HepG2 (cell line): ENCODE data around the gene SLC39A3. TPM values are rescaled to one million over a fixed set of nuclear protein-coding genes. Genes with fewer than 3 reads are reported as not detected.

Experiments used
- CREB1 ChIP-seq, 2 experiments: fragments of 450-650 bp in 1 of 2; IDR thresholded peaks; 2 replicates each; pipeline ENCODE4 v1.6.1; 2016 to 2017; ENCODE audit warnings: control low read depth in 1 of 2, mild to moderate bottlenecking in 1 of 2, missing compliant biosample characterization in 1 of 2, missing genetic modification characterization in 1 of 2
- ELF3 ChIP-seq: IDR thresholded peaks from 2 replicates; pipeline ENCODE4 v1.6.1; 2016; ENCODE audit warnings: missing genetic modification reagents, missing compliant biosample characterization
- FOSL2 ChIP-seq: sonication (generic); formaldehyde crosslinking; IDR thresholded peaks from 2 replicates; pipeline ENCODE4 v1.4.0; 2020; ENCODE audit warnings: missing genetic modification reagents
- FOXJ3 ChIP-seq: sonication (generic); formaldehyde crosslinking; IDR thresholded peaks from 2 replicates; pipeline ENCODE4 v1.4.0; 2020; ENCODE audit warnings: missing genetic modification reagents, mild to moderate bottlenecking, borderline replicate concordance
- FOXO1 ChIP-seq: sonication (generic); formaldehyde crosslinking; IDR thresholded peaks from 2 replicates; pipeline ENCODE4 v1.4.0; 2020; ENCODE audit warnings: missing genetic modification reagents
- GPBP1L1 ChIP-seq: sonication (generic); formaldehyde crosslinking; IDR thresholded peaks from 2 replicates; pipeline ENCODE4 v1.5.0; 2020; ENCODE audit warnings: mild to moderate bottlenecking, missing genetic modification reagents
- HOXA9 ChIP-seq: sonication (generic); formaldehyde crosslinking; IDR thresholded peaks from 2 replicates; pipeline ENCODE4 v1.8.1; 2022; ENCODE audit warnings: missing genetic modification reagents, mild to moderate bottlenecking, moderate library complexity, borderline replicate concordance
- JUND ChIP-seq: sonication (generic); formaldehyde crosslinking; IDR thresholded peaks from 2 replicates; pipeline ENCODE4 v1.8.0; 2022; ENCODE audit warnings: mild to moderate bottlenecking, missing genetic modification reagents
- KDM2A ChIP-seq: sonication (generic); formaldehyde crosslinking; IDR thresholded peaks from 2 replicates; pipeline ENCODE4 v1.4.0; 2020; ENCODE audit warnings: low read depth, missing genetic modification reagents, borderline replicate concordance
- MAF1 ChIP-seq: sonication (generic); formaldehyde crosslinking; IDR thresholded peaks from 2 replicates; pipeline ENCODE4 v1.5.0; 2020; ENCODE audit warnings: missing genetic modification reagents, borderline replicate concordance
- NFKB2 ChIP-seq: sonication (generic); formaldehyde crosslinking; IDR thresholded peaks from 2 replicates; pipeline ENCODE4 v1.4.0; 2020; ENCODE audit warnings: missing genetic modification reagents, borderline replicate concordance
- RBM39 ChIP-seq: fragments of 200-400 bp; formaldehyde crosslinking; IDR thresholded peaks from one replicate; pipeline ENCODE4 v1.6.1; 2018; ENCODE audit warnings: antibody characterized with exemption, mild to moderate bottlenecking, low read depth, low read length; ENCODE audit not compliant: poor library complexity, severe bottlenecking
- RFX5 ChIP-seq: IDR thresholded peaks from 2 replicates; pipeline ENCODE4 v1.6.1; 2011; ENCODE audit warnings: low read depth, low read length, improper control_type of control experiment
- SMYD3 ChIP-seq: sonication (generic); formaldehyde crosslinking; IDR thresholded peaks from 2 replicates; pipeline ENCODE4 v1.8.1; 2023; ENCODE audit warnings: mild to moderate bottlenecking, missing genetic modification reagents
- ZBTB7A ChIP-seq: sonication (generic); formaldehyde crosslinking; IDR thresholded peaks from 2 replicates; pipeline ENCODE4 v1.8.0; 2022; ENCODE audit warnings: mild to moderate bottlenecking, missing genetic modification reagents
- ZFP36L2 ChIP-seq: sonication (generic); formaldehyde crosslinking; IDR thresholded peaks from 2 replicates; pipeline ENCODE4 v1.4.0; 2020; ENCODE audit warnings: missing genetic modification reagents
- ZFP82 ChIP-seq: sonication (generic); formaldehyde crosslinking; IDR thresholded peaks from 2 replicates; pipeline ENCODE4 v1.5.1; 2020; ENCODE audit warnings: mild to moderate bottlenecking, missing genetic modification reagents, borderline replicate concordance
- ZMYM2 ChIP-seq: sonication (generic); formaldehyde crosslinking; IDR thresholded peaks from 2 replicates; pipeline ENCODE4 v1.8.0; 2022; ENCODE audit warnings: mild to moderate bottlenecking, missing genetic modification reagents
- ZMYM3 ChIP-seq: sonication (generic); formaldehyde crosslinking; IDR thresholded peaks from 2 replicates; pipeline ENCODE4 v1.5.1; 2020; ENCODE audit warnings: mild to moderate bottlenecking, missing genetic modification reagents
- ZNF256 ChIP-seq: sonication (generic); formaldehyde crosslinking; conservative IDR thresholded peaks from 2 replicates; pipeline ENCODE4 v1.4.0; 2020; ENCODE audit warnings: missing genetic modification reagents
- ZNF264 ChIP-seq: sonication (generic); formaldehyde crosslinking; IDR thresholded peaks from 2 replicates; pipeline ENCODE4 v1.4.0; 2020; ENCODE audit warnings: missing genetic modification reagents
- ZSCAN22 ChIP-seq: sonication (generic); formaldehyde crosslinking; IDR thresholded peaks from 2 replicates; pipeline ENCODE4 v1.4.0; 2020; ENCODE audit warnings: mild to moderate bottlenecking, missing genetic modification reagents
- ZSCAN5A ChIP-seq: sonication (generic); formaldehyde crosslinking; IDR thresholded peaks from 2 replicates; pipeline ENCODE4 v1.8.0; 2022; ENCODE audit warnings: mild to moderate bottlenecking, missing genetic modification reagents, borderline replicate concordance
- polyA plus RNA-seq, 8 experiments: library from polyadenylated mRNA; depleted of rRNA in 3 of 8; stranded (reverse) in 7 of 8; unstranded in 1 of 8; fragments of >200 nt; fragmentation: Illumina TruSeq in 4 of 8; extraction: Trizol in 4 of 8; gene quantifications; 2 replicates each; pipeline versions ENCODE4 v1.2.1 to v1.2.3, GENCODE V29; 2011 to 2016; ENCODE audit warnings: low read depth in 4 of 8, missing spikeins in 1 of 8, mixed read lengths in 1 of 8; ENCODE audit not compliant: insufficient read depth in 1 of 8
- total RNA-seq, 5 experiments: library from RNA; depleted of rRNA; stranded (reverse); fragments of >200 nt; fragmentation: Illumina TruSeq; extraction: Trizol; gene quantifications; 2 replicates each; pipeline ENCODE4 v1.2.3, GENCODE V29; 2016; ENCODE audit warnings: low read depth in 1 of 5
- TF ChIP-seq, protein P1 (sequence below): sonication (generic); formaldehyde crosslinking; IDR thresholded peaks from 2 replicates; pipeline ENCODE4 v1.4.0; 2020; ENCODE audit warnings: mild to moderate bottlenecking, missing genetic modification reagents
- TF ChIP-seq, protein P2 (sequence below): IDR thresholded peaks from 2 replicates; pipeline ENCODE4 v1.6.1; 2016; ENCODE audit warnings: low read depth

Gene SLC39A3
- total and polyA plus RNA-seq, 2 of the 13 experiments (the other 11 are each of a cell fraction or from before 2014, with no cell fraction given), result 33.6 to 41.6 TPM

DNA sequence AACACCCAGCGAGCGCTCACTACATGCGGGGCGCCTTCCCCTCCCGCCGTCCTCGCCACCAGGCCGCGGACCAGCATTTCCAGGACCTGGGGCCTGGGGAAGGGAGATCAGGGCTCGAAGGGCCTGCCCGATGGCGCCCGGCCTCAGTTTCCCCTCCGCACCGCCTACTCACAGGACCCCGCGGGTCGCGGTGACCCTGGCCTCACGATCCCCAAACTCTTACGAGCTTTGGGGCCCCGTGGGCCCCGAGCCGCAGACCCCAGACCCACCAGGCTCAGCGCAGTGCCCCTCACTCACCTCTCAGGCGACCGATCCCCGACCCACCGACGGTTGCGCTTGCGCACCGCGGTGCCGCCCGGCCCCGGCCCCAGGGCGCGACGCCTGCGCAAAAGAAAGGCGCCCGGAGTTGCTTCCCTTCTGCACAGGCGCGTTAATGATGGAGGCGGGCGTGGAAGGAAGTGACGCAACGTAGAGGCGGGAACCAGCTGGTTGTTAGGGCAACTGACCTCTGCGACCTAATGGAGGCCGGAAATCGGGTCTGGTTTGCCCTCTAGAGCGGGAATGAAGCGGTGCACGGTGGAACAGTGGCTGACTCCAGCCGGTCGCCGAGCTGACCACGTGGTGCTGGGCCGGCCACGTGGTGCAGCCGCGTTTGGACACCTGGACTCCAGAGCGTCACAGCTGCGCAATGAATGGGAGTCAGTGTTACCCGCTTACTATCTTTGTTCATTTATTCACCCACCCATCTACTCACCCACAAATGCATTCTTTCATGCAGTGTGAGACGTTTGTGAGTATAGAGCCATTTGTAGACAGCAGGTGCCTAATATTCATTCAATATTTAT is 43.3 kb upstream of the SLC39A3 start, which contains the start of gene SGTA (continued):
- TF ChIP-seq ZFP36L2 (CRISPR knock-in tag) (no peak), ZNF264 (CRISPR knock-in tag) (peak; percentile 94), ZMYM2 (CRISPR knock-in tag) (no peak), ZSCAN22 (0 out of 2 replicates have a peak, but pooled peaks have one; percentile 36), FOXO1 (CRISPR knock-in tag) (peak; percentile 68; the same call in 1 of the 2 replicates), ZMYM3 (no peak), ZNF256 (CRISPR knock-in tag) (peak; percentile 99), HOXA9 (CRISPR knock-in tag) (peak; percentile 96; the same call in 1 of the 2 replicates), MAF1 (peak; percentile 68; the same call in 1 of the 2 replicates), CREB1 (IDR thresholded peaks at IDR 0.05) (peak; percentile 96), CREB1 (CRISPR knock-in tag; IDR thresholded peaks at IDR 0.05) (peak; percentile 97), KDM2A (CRISPR knock-in tag) (peak; percentile 88), GPBP1L1 (CRISPR knock-in tag) (no peak), JUND (CRISPR knock-in tag) (0 out of 2 replicates have a peak, but pooled peaks have one; percentile 51), SMYD3 (CRISPR knock-in tag) (peak; percentile 86; the same call in 1 of the 2 replicates), ZBTB7A (CRISPR knock-in tag) (peak; percentile 91), ELF3 (CRISPR knock-in tag) (peak; percentile 90), RFX5 (peak; percentile 66; the same call in 1 of the 2 replicates), FOSL2 (CRISPR knock-in tag) (peak; percentile 58), ZFP82 (peak; percentile 75; the same call in 1 of the 2 replicates), FOXJ3 (CRISPR knock-in tag) (peak; percentile 73), NFKB2 (CRISPR knock-in tag) (peak; percentile 98), RBM39 (peak; percentile 64), ZSCAN5A (CRISPR knock-in tag) (peak; percentile 97)
- TF ChIP-seq, protein P1, sequence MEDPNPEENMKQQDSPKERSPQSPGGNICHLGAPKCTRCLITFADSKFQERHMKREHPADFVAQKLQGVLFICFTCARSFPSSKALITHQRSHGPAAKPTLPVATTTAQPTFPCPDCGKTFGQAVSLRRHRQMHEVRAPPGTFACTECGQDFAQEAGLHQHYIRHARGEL (CRISPR knock-in tag), result no peak
- TF ChIP-seq, protein P2, sequence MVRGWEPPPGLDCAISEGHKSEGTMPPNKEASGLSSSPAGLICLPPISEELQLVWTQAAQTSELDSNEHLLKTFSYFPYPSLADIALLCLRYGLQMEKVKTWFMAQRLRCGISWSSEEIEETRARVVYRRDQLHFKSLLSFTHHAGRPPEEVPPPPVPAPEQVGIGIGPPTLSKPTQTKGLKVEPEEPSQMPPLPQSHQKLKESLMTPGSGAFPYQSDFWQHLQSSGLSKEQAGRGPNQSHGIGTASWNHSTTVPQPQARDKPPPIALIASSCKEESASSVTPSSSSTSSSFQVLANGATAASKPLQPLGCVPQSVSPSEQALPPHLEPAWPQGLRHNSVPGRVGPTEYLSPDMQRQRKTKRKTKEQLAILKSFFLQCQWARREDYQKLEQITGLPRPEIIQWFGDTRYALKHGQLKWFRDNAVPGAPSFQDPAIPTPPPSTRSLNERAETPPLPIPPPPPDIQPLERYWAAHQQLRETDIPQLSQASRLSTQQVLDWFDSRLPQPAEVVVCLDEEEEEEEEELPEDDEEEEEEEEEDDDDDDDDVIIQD (CRISPR knock-in tag), result peak; percentile 80; the same call in 1 of the 2 replicates
